Central memory CD8-positive, alpha-beta T cell (primary cell): ENCODE results near the gene C5orf47.

ENCODE experiments used
- ATAC-seq: fragments of 150-1000 bp; cut with Tn5 transposase; replicated peaks from 2 replicates; pipeline ENCODE4 v1.10.0; 2022; ENCODE audit warnings: mild to moderate bottlenecking, moderate FRiP score, moderate number of reproducible peaks; ENCODE audit not compliant: poor library complexity, severe bottlenecking; ENCODE audit errors: extremely low read depth
- DNase-seq, 2 donors: peaks; one replicate each; pipeline ENCODE4 v3.0.0; 2021; ENCODE audit warnings: low spot score in 2 of 2
- H3K27ac Mint-ChIP-seq: one replicate; pipeline ENCODE4 v1.8.0; 2022; ENCODE audit warnings: low read depth, mild to moderate bottlenecking, moderate library complexity, mixed read lengths
- H3K27me3 Mint-ChIP-seq: one replicate; pipeline ENCODE4 v1.8.0; 2022; ENCODE audit warnings: mixed read lengths
- H3K36me3 Mint-ChIP-seq: one replicate; pipeline ENCODE4 v1.8.0; 2022; ENCODE audit warnings: mild to moderate bottlenecking, moderate library complexity, mixed read lengths; ENCODE audit not compliant: insufficient read depth
- H3K4me1 Mint-ChIP-seq: one replicate; pipeline ENCODE4 v1.8.0; 2022; ENCODE audit warnings: mixed read lengths
- H3K4me3 Mint-ChIP-seq: one replicate; pipeline ENCODE4 v1.8.0; 2022; ENCODE audit warnings: mild to moderate bottlenecking, moderate library complexity, mixed read lengths
- H3K9me3 Mint-ChIP-seq: one replicate; pipeline ENCODE4 v1.8.0; 2022; ENCODE audit warnings: mixed read lengths

C5orf47 gene

DNA sequence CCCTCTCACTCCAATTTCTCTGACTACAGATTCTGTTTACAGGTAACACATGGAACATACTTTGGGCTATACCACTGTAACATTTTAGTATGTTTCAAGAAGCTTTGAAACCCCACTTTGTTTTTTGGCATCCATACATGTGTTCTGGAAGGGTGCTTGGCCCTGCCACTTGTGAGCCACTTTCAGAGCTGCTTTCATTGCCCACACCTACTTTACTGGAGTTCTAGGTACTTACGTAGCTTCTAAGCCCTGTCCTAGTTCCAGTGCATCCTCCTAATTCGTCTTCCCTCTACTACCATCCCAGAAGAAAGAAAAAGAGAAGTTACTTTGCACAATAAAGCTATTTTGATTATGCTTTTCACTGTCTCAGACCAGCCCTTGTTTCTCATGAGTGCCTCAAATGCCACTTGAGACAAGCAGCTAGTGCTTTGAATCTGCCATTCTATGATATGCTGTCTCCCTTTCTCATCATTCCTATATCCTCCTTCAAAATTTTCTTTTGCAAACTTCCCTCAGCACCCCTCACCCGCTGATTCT lies 26.5 kb upstream of the C5orf47 start:
- DNase-seq = no peak
- no peaks in the 10 kb centered on the region for H3K4me1 Mint-ChIP-seq
- no peak overlapping the region for H3K4me3 Mint-ChIP-seq
- no peaks in the 10 kb centered on the region for H3K36me3 Mint-ChIP-seq
- no peak overlapping the region for H3K27ac Mint-ChIP-seq
- no peaks in the 10 kb centered on the region for H3K9me3 Mint-ChIP-seq
- no peak for ATAC-seq
- H3K27me3 Mint-ChIP-seq = no peaks in the 10 kb centered on the region

GRCh38 chr5:173963182-173963838 lies 25.7 kb upstream of the C5orf47 start:
- DNase-seq (no peak), ATAC-seq (no peak)
- no peak overlapping the region for H3K4me3 Mint-ChIP-seq
- no peak overlapping the region for H3K27ac Mint-ChIP-seq
- no peaks in the 10 kb centered on the region for H3K36me3 Mint-ChIP-seq
- no peaks in the 10 kb centered on the region for H3K4me1 Mint-ChIP-seq
- H3K9me3 Mint-ChIP-seq = no peaks in the 10 kb centered on the region
- no peaks in the 10 kb centered on the region for H3K27me3 Mint-ChIP-seq

DNA sequence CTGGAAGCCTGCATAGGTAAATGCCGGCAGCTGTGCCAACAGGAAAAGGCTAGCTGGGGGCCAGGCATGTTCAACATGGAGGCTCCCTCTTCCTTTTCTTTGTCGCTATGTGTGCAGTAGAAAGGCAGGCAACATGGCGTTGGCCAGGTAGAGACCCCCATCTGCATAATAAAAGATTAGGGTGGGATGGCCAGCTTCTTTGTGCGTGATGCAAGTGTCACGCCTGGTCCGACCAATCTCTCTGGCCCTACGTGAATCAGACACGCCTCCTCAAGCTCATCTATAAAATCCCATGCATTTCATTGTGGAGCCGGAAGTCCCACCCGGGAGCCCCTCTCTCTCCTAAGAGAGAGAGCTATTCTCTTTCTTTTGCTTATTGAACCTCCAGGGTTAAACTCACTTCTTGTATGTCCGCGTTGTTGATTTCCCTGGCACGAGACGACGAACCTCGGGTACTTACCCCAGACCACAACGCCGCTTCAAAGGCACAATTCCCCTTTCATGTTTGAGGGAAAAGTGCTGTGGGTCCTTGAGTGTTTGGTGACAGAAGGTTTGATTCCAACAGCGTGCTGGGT lies 25.0 kb upstream of the C5orf47 start:
- ATAC-seq = no peak
- Mint-ChIP-seq H3K27me3 (no peaks in the 10 kb centered on the region), H3K9me3 (no peaks in the 10 kb centered on the region), H3K4me1 (no peaks in the 10 kb centered on the region), H3K27ac (no peak overlapping the region), H3K4me3 (no peak overlapping the region), H3K36me3 (no peaks in the 10 kb centered on the region)
- DNase-seq = no peak

DNA sequence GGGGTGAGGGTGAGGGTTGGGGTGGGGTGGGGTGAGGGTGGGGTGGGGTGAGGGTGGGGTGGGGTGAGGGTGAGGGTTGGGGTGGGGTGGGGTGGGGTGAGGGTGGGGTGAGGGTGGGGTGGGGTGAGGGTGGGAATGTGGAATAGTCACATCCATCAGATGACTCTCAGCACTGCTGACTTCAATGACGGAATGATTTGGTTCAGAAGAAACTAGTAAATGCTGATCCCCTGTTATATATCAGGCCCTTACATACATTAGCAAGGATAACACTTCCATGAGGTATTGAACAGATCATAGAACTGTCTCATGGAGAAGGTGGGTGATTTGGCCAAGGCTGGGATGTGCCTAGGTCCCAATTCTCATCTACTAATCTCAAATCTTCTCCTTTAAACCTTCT lies 24.5 kb upstream of the C5orf47 start:
- no peak for ATAC-seq
- Mint-ChIP-seq H3K4me3 (no peak overlapping the region), H3K27me3 (peaks cover 3% of the 10 kb centered on the region), H3K9me3 (no peaks in the 10 kb centered on the region), H3K36me3 (no peaks in the 10 kb centered on the region), H3K4me1 (no peaks in the 10 kb centered on the region), H3K27ac (no peak overlapping the region)
- DNase-seq = no peak

DNA sequence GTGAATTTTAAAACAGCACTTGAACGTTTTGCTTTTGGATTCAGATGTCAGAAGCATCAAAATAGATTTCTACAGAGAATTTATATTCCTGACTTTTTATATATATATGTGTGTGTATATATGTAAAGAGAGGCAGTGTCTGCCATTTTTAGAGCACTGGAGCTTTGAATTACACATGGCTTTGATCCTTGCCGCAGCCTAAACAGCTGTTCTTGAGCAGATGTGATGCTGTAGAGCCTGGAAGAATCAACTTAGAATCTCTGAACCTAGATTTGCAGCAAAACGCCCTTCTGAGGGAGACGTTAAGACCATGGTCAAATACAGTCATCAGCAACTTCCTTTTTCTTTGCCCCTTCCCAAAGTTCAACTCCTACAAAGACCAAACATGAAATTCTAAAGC lies 21.7 kb upstream of the C5orf47 start:
- Mint-ChIP-seq H3K27ac (no peak overlapping the region), H3K4me3 (no peak overlapping the region), H3K9me3 (no peaks in the 10 kb centered on the region), H3K27me3 (peaks cover 19% of the 10 kb centered on the region), H3K4me1 (no peaks in the 10 kb centered on the region), H3K36me3 (no peaks in the 10 kb centered on the region)
- no peak for DNase-seq
- ATAC-seq = no peak

DNA sequence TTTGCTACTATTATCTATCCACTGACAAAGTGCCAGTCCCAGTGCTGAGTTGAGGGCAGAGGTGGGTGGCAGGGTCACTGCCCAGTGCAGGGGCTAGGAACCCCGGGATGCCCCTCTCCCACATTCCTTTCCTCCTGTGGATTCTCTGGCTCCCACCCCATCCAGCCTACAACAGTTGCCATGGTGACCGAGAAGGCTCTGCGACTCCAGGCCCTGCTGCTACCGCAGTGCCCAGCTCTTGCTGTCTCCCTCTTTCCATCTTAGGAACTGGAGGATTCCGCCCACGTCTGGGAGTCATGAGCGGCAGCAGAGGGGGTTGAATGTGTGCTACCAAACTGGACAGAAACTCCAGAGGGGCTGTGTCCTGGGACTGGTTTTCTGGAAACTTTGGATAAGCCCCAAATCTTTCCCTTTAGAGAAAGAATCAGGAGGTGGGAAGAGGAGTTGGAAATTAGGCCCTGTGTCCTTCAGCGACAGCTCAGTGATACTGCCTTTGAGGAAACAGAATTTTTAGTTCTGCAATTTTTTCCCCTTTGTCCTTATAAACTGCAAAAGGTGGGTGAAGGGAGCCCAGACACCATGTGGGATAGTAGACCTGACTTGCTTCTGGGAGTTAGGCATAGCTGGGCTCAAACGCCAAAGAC lies 20.7 kb upstream of the C5orf47 start:
- no peak for ATAC-seq
- Mint-ChIP-seq H3K9me3 (no peaks in the 10 kb centered on the region), H3K36me3 (no peaks in the 10 kb centered on the region), H3K4me3 (no peak overlapping the region), H3K4me1 (peaks cover 1% of the 10 kb centered on the region), H3K27me3 (peaks cover 22% of the 10 kb centered on the region), H3K27ac (no peak overlapping the region)
- no peak for DNase-seq

GRCh38 chr5:173969167-173970049 lies 19.6 kb upstream of the C5orf47 start:
- Mint-ChIP-seq H3K36me3 (no peaks in the 10 kb centered on the region), H3K9me3 (no peaks in the 10 kb centered on the region), H3K4me3 (no peak overlapping the region), H3K27me3 (peaks cover 33% of the 10 kb centered on the region), H3K4me1 (peaks cover 6% of the 10 kb centered on the region), H3K27ac (no peak overlapping the region)
- no peak for DNase-seq
- no peak for ATAC-seq

DNA sequence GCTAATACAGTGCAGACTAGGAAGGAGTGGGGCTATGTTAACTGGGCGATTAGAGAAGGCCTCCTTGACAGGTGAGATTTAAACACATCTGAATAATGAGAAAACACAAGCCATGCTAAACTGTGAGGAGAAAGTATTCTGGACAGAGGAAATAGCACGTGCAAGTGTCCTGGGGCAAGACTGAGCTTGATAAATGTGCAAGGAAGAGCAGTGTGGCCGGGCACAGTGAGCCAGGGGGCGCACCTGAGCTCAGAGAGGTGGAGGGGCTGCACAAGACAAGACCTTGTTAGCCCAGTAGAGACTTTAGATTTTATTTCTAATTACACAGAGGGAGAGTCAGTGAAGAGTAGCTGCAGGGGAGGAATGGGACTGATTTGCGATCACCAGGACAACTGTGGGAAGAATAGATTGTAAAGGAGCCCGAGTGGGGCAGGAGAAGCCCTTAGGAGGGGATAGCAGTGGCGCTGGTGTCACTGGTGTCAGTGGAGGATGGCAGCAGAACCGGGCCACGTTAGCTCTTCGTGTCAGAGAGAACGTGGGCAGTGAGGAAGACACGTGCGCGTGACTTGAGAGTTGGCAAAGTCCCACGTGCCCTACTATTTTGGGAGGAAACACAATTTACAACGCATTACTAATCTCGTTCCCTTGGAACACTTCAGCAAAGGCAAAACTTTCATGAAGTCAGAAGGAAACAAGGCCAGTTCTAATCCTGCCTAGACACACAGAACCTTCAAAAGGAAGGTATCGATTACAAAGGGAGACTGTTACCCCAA lies 17.9 kb upstream of the C5orf47 start:
- H3K27me3 Mint-ChIP-seq = peaks cover 34% of the 10 kb centered on the region
- DNase-seq = no peak
- peaks cover 6% of the 10 kb centered on the region for H3K4me1 Mint-ChIP-seq
- H3K9me3 Mint-ChIP-seq = no peaks in the 10 kb centered on the region
- no peak overlapping the region for H3K4me3 Mint-ChIP-seq
- no peaks in the 10 kb centered on the region for H3K36me3 Mint-ChIP-seq
- H3K27ac Mint-ChIP-seq = no peak overlapping the region
- ATAC-seq = no peak

DNA sequence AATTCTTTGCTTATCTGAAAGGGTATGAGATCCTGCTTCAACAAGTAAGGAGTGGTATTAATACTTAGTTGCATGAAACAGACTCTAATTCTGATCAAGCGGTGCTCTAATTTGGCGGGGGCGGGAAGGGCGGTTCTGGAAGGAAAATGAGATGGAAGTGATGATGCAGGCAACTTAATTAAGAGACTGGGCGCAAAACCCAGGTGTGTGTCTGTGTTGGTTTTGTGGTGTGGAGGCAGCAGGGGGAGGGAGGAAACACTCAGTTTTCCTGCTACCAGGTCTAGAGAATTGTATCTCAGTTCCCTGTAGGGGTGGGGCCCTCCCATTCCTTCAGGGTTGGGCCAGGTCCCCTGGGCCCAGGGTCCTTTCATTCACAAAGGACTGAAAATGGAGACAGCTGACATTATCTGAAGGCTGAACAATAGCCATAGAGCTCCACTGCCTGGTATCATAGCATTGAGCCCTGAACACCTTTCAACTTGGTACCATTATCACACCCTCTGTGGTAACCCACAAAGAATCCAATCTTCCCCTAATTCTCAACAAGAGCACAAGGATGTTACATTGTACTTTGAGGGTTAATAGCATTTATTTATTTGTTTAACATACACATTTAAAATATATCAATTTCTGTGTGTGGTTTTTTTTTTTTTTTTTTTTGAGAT lies 17.2 kb upstream of the C5orf47 start:
- H3K4me1 Mint-ChIP-seq = peaks cover 6% of the 10 kb centered on the region
- H3K9me3 Mint-ChIP-seq = no peaks in the 10 kb centered on the region
- H3K27me3 Mint-ChIP-seq = peaks cover 34% of the 10 kb centered on the region
- H3K27ac Mint-ChIP-seq = no peak overlapping the region
- no peak overlapping the region for H3K4me3 Mint-ChIP-seq
- ATAC-seq (no peak), DNase-seq (no peak)
- H3K36me3 Mint-ChIP-seq = no peaks in the 10 kb centered on the region

DNA sequence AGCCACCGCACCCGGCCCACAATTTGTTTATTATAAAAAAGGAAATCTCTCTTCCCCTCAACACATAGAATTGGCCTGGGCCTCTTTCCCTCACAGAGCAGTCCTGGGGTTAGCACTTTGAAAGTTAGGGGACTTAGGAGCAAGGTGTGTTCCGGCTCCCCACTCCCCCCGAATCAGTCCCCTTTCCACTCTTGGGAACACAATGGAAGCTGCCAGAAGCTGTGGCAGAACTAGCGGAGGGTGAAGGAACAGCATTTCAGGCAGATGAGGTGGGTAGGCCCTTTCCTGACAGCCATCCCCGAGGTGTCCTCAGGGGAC lies 16.4 kb upstream of the C5orf47 start:
- Mint-ChIP-seq H3K36me3 (no peaks in the 10 kb centered on the region), H3K4me1 (peaks cover 6% of the 10 kb centered on the region), H3K27ac (no peak overlapping the region), H3K27me3 (peaks cover 39% of the 10 kb centered on the region), H3K9me3 (no peaks in the 10 kb centered on the region), H3K4me3 (no peak overlapping the region)
- no peak for ATAC-seq
- no peak for DNase-seq

- no peaks in the 10 kb centered on the region for H3K9me3 Mint-ChIP-seq
- H3K4me3 Mint-ChIP-seq = peak overlapping the region; percentile 45
- H3K4me1 Mint-ChIP-seq = peaks cover 6% of the 10 kb centered on the region
- H3K27ac Mint-ChIP-seq = no peak overlapping the region
- peaks cover 44% of the 10 kb centered on the region for H3K27me3 Mint-ChIP-seq
- H3K36me3 Mint-ChIP-seq = no peaks in the 10 kb centered on the region
- ATAC-seq (peak; percentile 54), DNase-seq (peak; percentile 45 to 61)
These were observed 15.9 kb upstream of the C5orf47 start for GRCh38 chr5:173972925-173973615.
